OCI-LY7 (cell line): ENCODE results near the gene CLRN3. TPM values are rescaled to one million over a fixed set of nuclear protein-coding genes. Genes with fewer than 3 reads are reported as not detected.
A peak's percentile ranks its signal among the peaks of the same experiment; 100 is the strongest.

Experiments used
- BruUV-seq: library from RNA; stranded (reverse); fragments of 400-500 nt; replicated peaks from 2 replicates; lab custom pipeline; 2021; lab: Mats Ljungman, UMichigan
- CTCF ChIA-PET: fragments of 300-600 bp; sonication (Branson Sonifier 250); formaldehyde crosslinking; loops from one replicate; lab custom pipeline; 2022; ENCODE audit warnings: antibody characterized with exemption; ENCODE audit not compliant: unreplicated experiment; lab: Charles Lee
- POLR2A ChIA-PET: fragments of 300-600 bp; sonication (Branson Sonifier 250); formaldehyde crosslinking; loops from one replicate; lab custom pipeline; 2022; ENCODE audit warnings: antibody characterized with exemption; lab: Charles Lee
- DNase-seq: peaks from one replicate; pipeline ENCODE4 v3.0.0-alpha.2; 2015; ENCODE audit warnings: low spot score
- H2AFZ ChIP-seq: fragments of 200-600 bp; sonication (generic), shearing (Covaris generic); 2 replicates; pipeline ENCODE4 v1.6.1; 2014; ENCODE audit warnings: mild to moderate bottlenecking, antibody characterized with exemption, low read length, moderate library complexity
- H3K27ac ChIP-seq: fragments of 200-600 bp; sonication (generic); 2 replicates; pipeline ENCODE4 v1.5.1; 2014; ENCODE audit warnings: mixed run types, low read depth, mild to moderate bottlenecking, moderate library complexity, low read length, inconsistent platforms; ENCODE audit not compliant: poor library complexity, severe bottlenecking
- H3K36me3 ChIP-seq: fragments of 200-600 bp; sonication (generic); 2 replicates; pipeline ENCODE4 v1.6.1; 2014; ENCODE audit warnings: mild to moderate bottlenecking, antibody characterized with exemption, low read length, moderate library complexity, mixed read lengths; ENCODE audit not compliant: insufficient read depth
- H3K4me1 ChIP-seq: fragments of 200-600 bp; sonication (generic); 2 replicates; pipeline ENCODE4 v1.5.1; 2014; ENCODE audit warnings: mild to moderate bottlenecking, low read length; ENCODE audit not compliant: insufficient read depth, poor library complexity, severe bottlenecking
- H3K4me2 ChIP-seq: fragments of 200-600 bp; sonication (generic); 2 replicates; pipeline ENCODE4 v1.6.1; 2014; ENCODE audit warnings: mild to moderate bottlenecking, low read length
- H3K4me3 ChIP-seq: fragments of 200-600 bp; sonication (generic); 2 replicates; pipeline ENCODE4 v1.5.1; 2014; ENCODE audit warnings: mild to moderate bottlenecking, low read depth, low read length; ENCODE audit not compliant: poor library complexity, severe bottlenecking
- H3K79me2 ChIP-seq: fragments of 200-600 bp; sonication (generic); 2 replicates; pipeline ENCODE4 v1.6.1; 2016; ENCODE audit warnings: low read depth, mild to moderate bottlenecking, low read length, moderate library complexity, mixed read lengths; ENCODE audit not compliant: insufficient read depth
- H3K9me2 ChIP-seq: fragments of 200-600 bp; sonication (generic); 2 replicates; pipeline ENCODE4 v1.6.1; 2016; ENCODE audit warnings: mild to moderate bottlenecking, low read length, mixed read lengths; ENCODE audit not compliant: insufficient read depth
- H3K9me3 ChIP-seq: fragments of 200-600 bp; sonication (generic); 2 replicates; pipeline ENCODE4 v1.6.1; 2014; ENCODE audit warnings: mild to moderate bottlenecking, mixed run types, low read length, mixed read lengths
- H4K20me1 ChIP-seq: fragments of 200-600 bp; sonication (generic); 2 replicates; pipeline ENCODE4 v1.6.1; 2014; ENCODE audit warnings: mild to moderate bottlenecking, antibody characterized with exemption, low read length, moderate library complexity, mixed read lengths; ENCODE audit not compliant: insufficient read depth
- CTCF ChIP-seq: fragments of 200-600 bp; sonication (generic); conservative IDR thresholded peaks from 2 replicates; pipeline ENCODE4 v1.5.1; 2014; ENCODE audit warnings: mild to moderate bottlenecking, antibody characterized with exemption, low read length, moderate library complexity, mixed read lengths
- EZH2phosphoT487 ChIP-seq: fragments of 200-600 bp; sonication (generic); IDR thresholded peaks from 2 replicates; pipeline ENCODE4 v1.6.1; 2018; ENCODE audit warnings: low read depth, borderline replicate concordance, mild to moderate bottlenecking, mixed run types, antibody characterized with exemption, low read length, moderate library complexity, mixed read lengths
- intact Hi-C: fragments of 100-400 bp; cut with micrococcal nuclease; formaldehyde crosslinking; loops from one replicate; pipeline ENCODE4 v1.10.0; 2022; ENCODE audit not compliant: unreplicated experiment
- total RNA-seq, 2 experiments: library from RNA; depleted of rRNA in 1 of 2; stranded (reverse); fragments of >200 nt in 1 of 2; shearing (Covaris generic) in 1 of 2; gene quantifications; 2 replicates each; pipeline ENCODE4 v1.2.3, GENCODE V29; 2014 to 2022

The CLRN3 gene
- total RNA-seq, 2 experiments from 2014 or later, result not detected

- POLR2A ChIA-PET, result no interaction called here
- Histone ChIP-seq H2AFZ (no peak overlapping the region), H3K9me2 (no peaks in the 10 kb centered on the region), H3K9me3 (no peaks in the 10 kb centered on the region), H3K27ac (no peak overlapping the region), H4K20me1 (no peaks in the 10 kb centered on the region), H3K4me1 (peaks cover 44% of the 10 kb centered on the region), H3K4me3 (no peak overlapping the region), H3K79me2 (no peaks in the 10 kb centered on the region), H3K4me2 (peak overlapping the region; percentile 28; the same call in 1 of the 2 replicates), H3K36me3 (no peaks in the 10 kb centered on the region)
- no peak for DNase-seq
- no TSS peak for BruUV-seq
- CTCF ChIA-PET, result no interaction called here
- TF ChIP-seq CTCF, result no peak
- TF ChIP-seq EZH2phosphoT487, result no peak
- intact Hi-C loops, result no loop called here
These were observed 40.3 kb downstream of the CLRN3 start for GRCh38 chr10:127852456-127852855.

GRCh38 chr10:127851661-127852194 lies 41.0 kb downstream of the CLRN3 start:
- Histone ChIP-seq H3K9me3 (no peaks in the 10 kb centered on the region), H3K79me2 (no peaks in the 10 kb centered on the region), H3K4me1 (peaks cover 44% of the 10 kb centered on the region), H3K27ac (no peak overlapping the region), H3K4me2 (no peak overlapping the region), H3K4me3 (no peak overlapping the region), H3K36me3 (no peaks in the 10 kb centered on the region), H3K9me2 (no peaks in the 10 kb centered on the region), H2AFZ (no peak overlapping the region), H4K20me1 (no peaks in the 10 kb centered on the region)
- no peak for DNase-seq
- POLR2A ChIA-PET, result no interaction called here
- CTCF ChIA-PET, result no interaction called here
- BruUV-seq, result no TSS peak
- TF ChIP-seq EZH2phosphoT487 (no peak), CTCF (no peak)
- intact Hi-C loops, result no loop called here

- CTCF ChIA-PET, result no interaction called here
These were observed 41.8 kb downstream of the CLRN3 start for GRCh38 chr10:127850944-127851343.

More at GRCh38 chr10:127850944-127851343, 41.8 kb downstream of the CLRN3 start:
- H3K79me2 ChIP-seq, result no peaks in the 10 kb centered on the region
- H4K20me1 ChIP-seq, result no peaks in the 10 kb centered on the region
- no peak overlapping the region for H2AFZ ChIP-seq
- H3K27ac ChIP-seq, result no peak overlapping the region
- no peak overlapping the region for H3K4me2 ChIP-seq
- no peaks in the 10 kb centered on the region for H3K36me3 ChIP-seq
- POLR2A ChIA-PET, result interaction anchor here (1.3 kb wide), 1 partner anchor 137 kb away, joined by 3 read pairs; no protein-coding TSS in a partner anchor
- no peaks in the 10 kb centered on the region for H3K9me3 ChIP-seq
- no TSS peak for BruUV-seq
- no peak overlapping the region for H3K4me3 ChIP-seq
- no peak for DNase-seq
- H3K4me1 ChIP-seq, result peaks cover 44% of the 10 kb centered on the region
- H3K9me2 ChIP-seq, result no peaks in the 10 kb centered on the region
- intact Hi-C loops, result no loop called here
- TF ChIP-seq CTCF (no peak), EZH2phosphoT487 (no peak)
